ENCODE results near the gene TMEM125.

GRCh38 chr1:43267818-43268425, 1.9 kb upstream of the TMEM125 start:
- TF ChIP-seq, protein P1, sequence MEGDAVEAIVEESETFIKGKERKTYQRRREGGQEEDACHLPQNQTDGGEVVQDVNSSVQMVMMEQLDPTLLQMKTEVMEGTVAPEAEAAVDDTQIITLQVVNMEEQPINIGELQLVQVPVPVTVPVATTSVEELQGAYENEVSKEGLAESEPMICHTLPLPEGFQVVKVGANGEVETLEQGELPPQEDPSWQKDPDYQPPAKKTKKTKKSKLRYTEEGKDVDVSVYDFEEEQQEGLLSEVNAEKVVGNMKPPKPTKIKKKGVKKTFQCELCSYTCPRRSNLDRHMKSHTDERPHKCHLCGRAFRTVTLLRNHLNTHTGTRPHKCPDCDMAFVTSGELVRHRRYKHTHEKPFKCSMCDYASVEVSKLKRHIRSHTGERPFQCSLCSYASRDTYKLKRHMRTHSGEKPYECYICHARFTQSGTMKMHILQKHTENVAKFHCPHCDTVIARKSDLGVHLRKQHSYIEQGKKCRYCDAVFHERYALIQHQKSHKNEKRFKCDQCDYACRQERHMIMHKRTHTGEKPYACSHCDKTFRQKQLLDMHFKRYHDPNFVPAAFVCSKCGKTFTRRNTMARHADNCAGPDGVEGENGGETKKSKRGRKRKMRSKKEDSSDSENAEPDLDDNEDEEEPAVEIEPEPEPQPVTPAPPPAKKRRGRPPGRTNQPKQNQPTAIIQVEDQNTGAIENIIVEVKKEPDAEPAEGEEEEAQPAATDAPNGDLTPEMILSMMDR (IDR thresholded peaks at IDR 0.05) = no peak
- no peak for TF ChIP-seq EP300 (IDR thresholded peaks at IDR 0.05)

All from tibial nerve (tissue), 4 donors.